GM19467 (cell line): ENCODE results near the gene PDZK1IP1.
"Not testable (repeated sequence)": the region's sequence is repeated elsewhere in the genome, so short reads cannot be mapped to it uniquely, and the experiment has no call there.

Experiments used
- ATAC-seq: cut with Tn5 transposase; IDR thresholded peaks from one replicate; pipeline ENCODE4 v1.9.1; 2021; ENCODE audit warnings: mild to moderate bottlenecking, moderate library complexity; ENCODE audit not compliant: unreplicated experiment

The PDZK1IP1 gene

GRCh38 chr1:47223921-47224675 is 34.3 kb upstream of the PDZK1IP1 start:
- ATAC-seq: no peak

- ATAC-seq: no peak
These were observed 33.5 kb upstream of the PDZK1IP1 start for GRCh38 chr1:47223174-47223920.

- ATAC-seq: no peak
These were observed 32.6 kb upstream of the PDZK1IP1 start for GRCh38 chr1:47222476-47222875.

- ATAC-seq: no peak
These were observed 29.9 kb upstream of the PDZK1IP1 start for GRCh38 chr1:47219590-47220220.

DNA sequence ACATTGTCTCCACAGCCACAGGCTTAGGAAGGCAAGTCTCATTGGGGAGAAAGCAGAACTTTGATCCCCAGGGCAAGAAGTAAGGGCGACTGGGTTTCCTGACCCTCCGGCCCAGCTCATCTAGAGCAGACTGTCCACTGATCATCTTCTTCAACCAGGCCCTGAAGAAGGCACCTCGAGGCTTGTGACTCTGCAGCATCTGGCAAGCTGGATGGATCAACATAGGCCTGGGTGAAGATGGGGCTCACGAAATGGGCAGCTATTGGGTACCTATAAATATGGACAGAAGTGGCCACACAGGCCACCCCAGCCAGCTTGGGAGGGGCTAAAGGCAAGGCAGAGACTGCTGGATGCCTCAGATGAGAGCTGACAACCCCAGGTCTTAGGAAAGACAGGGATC is 29.2 kb upstream of the PDZK1IP1 start:
- ATAC-seq: no peak

GRCh38 chr1:47216278-47217059 is 26.6 kb upstream of the PDZK1IP1 start:
- ATAC-seq: no peak

DNA sequence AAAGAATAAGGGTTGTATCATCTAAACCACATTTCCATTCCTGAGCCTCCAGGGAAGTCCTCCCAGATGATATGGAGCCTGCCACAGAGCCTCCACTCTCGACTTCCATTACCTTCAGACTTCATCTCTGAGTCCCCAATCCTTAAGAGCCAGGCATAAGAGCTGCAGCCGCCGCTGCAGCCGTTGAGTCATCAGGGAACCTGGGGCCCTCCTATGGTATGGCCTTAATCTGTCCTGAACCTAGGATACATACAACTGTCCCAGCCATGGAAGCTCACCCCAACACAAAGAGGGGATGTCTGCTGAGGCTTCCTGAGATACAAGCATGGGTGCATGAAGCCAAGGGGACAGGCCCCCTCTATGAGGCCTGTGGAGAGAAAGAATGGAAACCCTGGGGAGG is 25.9 kb upstream of the PDZK1IP1 start:
- ATAC-seq: no peak

GRCh38 chr1:47214549-47214948 is 24.7 kb upstream of the PDZK1IP1 start:
- no peak for ATAC-seq

DNA sequence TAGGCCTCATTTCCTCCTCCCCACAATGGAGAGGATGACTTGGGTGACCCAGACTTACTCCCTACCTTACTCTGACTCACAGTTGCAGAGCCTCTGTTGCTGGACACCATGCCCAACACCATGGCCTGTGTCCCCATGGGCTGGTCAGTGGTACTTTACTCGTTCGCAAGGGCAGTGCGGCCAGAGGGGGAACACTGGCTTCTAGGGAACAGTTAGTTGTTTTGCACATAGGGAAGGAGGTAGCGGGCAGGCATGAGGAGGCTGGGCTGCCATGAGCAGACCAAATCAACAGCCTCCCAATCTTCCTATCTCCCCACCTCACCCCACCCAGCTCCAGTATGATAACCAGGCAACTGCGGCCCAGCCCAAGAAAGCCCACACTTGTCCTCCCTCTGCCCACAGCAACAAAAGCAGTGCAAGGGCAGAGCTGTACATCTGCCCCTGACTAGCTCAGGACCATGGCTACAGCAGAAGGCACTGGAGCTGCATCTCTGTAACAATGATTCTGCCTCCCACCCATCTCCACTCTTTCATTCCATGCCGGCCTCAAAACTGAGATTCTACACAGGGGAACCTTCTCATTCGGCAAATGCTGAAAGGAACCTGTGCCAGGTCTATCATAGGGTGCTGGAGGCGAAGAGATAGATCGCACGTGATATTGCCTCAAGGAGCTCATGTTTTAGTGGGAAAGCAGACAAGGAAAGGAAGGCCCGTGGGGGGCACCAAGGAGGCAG is 23.6 kb upstream of the PDZK1IP1 start:
- ATAC-seq: no peak

GRCh38 chr1:47212636-47213229 is 22.9 kb upstream of the PDZK1IP1 start:
- ATAC-seq: no peak

DNA sequence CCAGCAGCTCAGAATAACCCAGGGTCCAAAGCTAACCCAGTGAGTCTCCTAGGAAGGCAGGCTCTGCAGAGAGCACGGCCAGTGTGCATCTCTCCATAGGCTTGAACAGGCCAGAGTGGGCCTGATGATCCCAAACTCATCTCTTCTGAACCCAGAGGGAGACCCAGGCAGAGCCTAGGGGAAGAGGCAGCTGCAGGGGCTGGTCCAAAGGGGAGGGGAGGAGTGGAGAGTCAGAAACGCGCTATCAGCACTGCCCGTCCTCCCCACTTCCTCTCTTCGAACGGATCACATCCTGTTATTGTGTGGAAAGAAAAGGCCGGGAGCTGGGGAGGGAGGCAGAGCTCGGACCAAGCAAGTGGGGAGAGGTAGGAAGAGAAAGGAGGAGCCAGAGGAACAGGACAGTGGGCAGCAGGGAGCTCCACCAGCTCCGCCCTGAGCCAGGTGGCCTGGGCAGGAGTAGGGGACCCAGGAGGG is 22.0 kb upstream of the PDZK1IP1 start:
- no peak for ATAC-seq

DNA sequence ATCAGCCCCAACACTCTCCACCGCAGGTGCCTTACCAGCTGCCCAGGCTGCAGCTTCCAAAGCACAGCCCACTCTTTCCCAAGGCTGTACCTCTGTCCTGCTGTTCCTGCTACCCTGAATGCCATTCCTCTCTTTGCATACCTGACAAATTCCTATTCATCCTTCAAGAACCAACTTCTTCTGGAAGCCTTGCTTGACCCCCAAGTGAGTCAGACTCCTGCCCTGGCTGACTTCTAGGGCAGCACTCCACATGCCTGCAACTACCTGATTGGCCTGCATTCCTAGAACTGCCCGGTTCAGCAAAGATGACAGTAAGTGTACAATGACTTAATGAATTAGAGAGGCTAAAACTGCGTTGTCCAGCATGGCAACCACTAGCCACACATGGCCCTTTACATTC is 20.8 kb upstream of the PDZK1IP1 start:
- ATAC-seq: no peak

- ATAC-seq: no peak
These were observed 20.0 kb upstream of the PDZK1IP1 start for GRCh38 chr1:47209725-47210325.

- ATAC-seq: no peak
These were observed 19.3 kb upstream of the PDZK1IP1 start for GRCh38 chr1:47209091-47209490.

GRCh38 chr1:47208374-47208850 is 18.6 kb upstream of the PDZK1IP1 start:
- ATAC-seq: no peak

DNA sequence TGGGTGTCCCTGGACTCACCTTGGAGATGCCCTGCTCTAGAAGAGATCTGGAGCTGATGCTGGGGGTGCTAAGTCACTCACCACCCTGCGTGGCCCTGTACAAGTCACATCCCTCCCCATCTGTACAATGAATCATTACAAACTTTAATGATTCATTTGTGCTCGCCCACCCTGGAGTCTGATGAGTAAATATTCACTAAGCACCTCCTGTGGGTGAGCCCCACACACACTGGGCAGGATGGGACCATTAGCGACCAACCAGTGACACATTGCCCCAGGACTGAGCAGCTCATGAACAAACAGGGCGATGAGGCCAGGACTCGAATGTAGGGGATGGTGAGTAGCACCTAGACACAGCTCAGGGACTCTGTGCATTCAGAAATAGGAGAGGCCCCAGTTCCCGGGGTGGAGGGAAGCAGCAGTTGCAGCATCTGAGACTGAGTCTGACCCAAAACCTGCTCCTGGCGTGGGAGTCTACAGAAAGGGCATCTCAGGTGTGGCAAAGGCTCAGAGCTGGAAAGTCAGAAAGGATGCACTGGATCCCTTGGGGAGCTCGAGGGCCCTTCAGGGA is 18.1 kb upstream of the PDZK1IP1 start:
- no peak for ATAC-seq

DNA sequence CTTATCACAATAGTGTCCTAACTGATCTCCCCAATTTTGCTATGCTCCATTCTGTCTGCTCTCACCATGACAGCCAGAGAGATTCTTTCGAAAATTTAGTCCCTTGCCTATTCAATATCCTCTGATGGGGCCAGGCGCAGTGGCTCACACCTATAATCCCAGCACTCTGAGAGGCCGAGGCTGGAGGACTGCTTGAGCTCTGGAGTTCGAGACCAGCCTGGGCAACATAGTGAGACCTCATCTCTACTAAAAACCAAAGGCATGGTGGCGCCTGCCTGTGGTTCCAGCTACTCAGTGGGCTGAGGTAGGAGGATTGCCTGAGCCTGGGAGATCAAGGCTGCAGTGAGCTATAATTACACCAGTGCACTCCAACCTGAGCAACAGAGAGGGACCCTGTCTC is 16.1 kb upstream of the PDZK1IP1 start:
- ATAC-seq: no peak

- ATAC-seq: not testable (repeated sequence)
These were observed 13.7 kb upstream of the PDZK1IP1 start for GRCh38 chr1:47203504-47203903.

DNA sequence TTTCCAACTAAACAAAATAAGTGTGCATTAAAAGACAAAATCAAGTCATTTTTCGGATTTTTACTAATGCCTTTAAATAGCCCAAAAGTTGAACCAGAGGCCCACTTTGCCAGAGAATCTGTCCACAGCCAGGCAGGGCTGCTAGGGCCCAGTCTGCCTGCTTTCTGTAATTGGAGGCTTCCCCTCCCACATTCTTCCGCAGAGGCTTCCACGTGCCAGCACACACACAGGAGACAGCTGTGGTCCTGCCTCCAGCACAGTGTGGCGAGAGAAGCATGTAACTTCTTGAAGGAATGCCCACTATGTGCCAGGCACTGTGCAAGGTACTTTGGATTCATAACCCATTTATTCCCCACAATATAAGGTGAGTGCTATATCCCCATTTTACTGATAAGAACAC is 11.3 kb upstream of the PDZK1IP1 start:
- no peak for ATAC-seq
